Activated gamma-delta T cell treated with anti-CD3 and anti-CD28 coated beads, Interleukin-2, amount 50 U/mL, for 16 hours (primary cell): ENCODE measurements around the gene HYAL4.
"Not testable (repeated sequence)": the region's sequence is repeated elsewhere in the genome, so short reads cannot be mapped to it uniquely, and the experiment has no call there.

Source experiments
- DNase-seq: peaks from one replicate; pipeline ENCODE4 v3.0.0-alpha.2; 2020; ENCODE audit warnings: low read depth

The HYAL4 gene, protein sequence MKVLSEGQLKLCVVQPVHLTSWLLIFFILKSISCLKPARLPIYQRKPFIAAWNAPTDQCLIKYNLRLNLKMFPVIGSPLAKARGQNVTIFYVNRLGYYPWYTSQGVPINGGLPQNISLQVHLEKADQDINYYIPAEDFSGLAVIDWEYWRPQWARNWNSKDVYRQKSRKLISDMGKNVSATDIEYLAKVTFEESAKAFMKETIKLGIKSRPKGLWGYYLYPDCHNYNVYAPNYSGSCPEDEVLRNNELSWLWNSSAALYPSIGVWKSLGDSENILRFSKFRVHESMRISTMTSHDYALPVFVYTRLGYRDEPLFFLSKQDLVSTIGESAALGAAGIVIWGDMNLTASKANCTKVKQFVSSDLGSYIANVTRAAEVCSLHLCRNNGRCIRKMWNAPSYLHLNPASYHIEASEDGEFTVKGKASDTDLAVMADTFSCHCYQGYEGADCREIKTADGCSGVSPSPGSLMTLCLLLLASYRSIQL

GRCh38 chr7:123844712-123845219 is at the start of gene HYAL4:
TSS of gene HYAL4 (plus strand) at chr7:123845169. CDS start at chr7:123868274, 23,105 bp downstream.
- no peak for DNase-seq

DNA sequence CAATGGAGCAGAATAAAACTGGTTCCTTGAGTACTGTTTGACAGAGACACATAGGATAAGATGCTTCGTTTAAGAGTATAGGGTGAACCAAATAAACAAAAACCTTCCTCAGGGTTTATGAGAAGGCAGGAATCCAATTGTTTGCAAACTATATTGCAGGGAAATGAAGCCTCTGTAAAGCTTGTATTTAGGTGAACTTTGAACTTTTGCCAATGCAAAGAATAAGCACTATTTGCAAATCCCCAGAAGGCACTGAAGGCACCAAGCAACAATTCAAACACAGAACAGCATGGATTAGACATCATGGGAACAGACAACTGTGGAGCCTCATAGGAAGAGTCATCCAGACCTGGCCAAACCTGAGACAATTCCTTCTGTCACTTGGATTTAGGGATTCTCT is 49.1 kb upstream of the HYAL4 start:
- DNase-seq: no peak

DNA sequence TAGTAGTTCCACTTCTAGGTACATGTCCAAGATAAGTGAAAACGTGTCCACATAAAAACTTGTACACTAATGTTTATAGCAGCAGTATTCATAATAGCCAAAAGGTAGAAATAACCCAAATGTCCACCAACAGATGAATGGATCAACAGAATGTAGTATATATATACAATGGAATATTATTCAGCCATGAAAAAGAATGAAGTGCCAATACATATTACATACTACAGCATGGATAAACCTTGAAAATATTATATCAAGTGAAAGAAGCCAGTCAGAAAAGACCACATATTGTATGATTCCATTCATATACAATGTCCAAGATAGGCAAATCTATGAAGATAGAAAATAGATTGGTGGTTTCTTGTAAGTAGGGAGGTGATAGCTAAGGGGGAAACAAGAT is 48.4 kb upstream of the HYAL4 start:
- no peak for DNase-seq

DNA sequence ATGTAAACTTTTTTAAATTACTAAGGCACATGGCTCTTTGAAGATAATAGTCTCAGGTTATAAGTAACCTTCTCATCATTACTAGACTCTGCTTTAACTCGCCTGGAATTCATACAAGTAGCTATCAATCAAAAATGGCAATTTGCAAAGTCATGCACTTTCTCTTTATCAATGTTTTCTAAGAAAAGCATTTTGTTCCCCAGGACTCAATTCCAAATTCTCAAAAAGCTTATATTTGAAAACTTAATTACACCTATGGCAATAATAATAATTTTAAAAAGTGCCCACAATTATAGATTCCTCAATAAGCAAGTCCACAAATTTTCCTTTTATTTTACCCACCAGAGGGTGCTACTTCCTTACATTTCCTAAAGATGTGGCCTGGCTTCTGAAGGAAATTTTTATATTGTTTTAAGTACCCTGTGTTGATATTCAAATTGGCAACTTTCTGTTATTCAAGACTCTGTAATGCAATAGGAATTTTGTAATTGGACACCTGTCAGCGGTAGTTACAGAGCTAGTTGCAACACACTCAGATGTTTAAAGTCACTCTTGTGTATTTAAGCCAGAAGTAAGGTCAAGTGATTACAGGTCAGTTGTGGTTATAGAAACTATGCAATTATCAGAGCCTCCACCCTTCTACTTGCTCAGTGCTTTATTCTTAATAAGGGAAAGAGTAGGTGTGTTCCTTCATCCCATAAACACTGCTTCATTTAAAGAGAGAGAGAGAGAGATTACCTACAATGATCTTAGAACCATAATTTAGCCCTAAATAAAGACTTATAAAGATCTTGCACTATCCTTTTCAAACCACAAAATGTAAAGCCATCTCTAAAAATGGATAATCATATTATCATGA is 47.1 kb upstream of the HYAL4 start:
- no peak for DNase-seq

DNA sequence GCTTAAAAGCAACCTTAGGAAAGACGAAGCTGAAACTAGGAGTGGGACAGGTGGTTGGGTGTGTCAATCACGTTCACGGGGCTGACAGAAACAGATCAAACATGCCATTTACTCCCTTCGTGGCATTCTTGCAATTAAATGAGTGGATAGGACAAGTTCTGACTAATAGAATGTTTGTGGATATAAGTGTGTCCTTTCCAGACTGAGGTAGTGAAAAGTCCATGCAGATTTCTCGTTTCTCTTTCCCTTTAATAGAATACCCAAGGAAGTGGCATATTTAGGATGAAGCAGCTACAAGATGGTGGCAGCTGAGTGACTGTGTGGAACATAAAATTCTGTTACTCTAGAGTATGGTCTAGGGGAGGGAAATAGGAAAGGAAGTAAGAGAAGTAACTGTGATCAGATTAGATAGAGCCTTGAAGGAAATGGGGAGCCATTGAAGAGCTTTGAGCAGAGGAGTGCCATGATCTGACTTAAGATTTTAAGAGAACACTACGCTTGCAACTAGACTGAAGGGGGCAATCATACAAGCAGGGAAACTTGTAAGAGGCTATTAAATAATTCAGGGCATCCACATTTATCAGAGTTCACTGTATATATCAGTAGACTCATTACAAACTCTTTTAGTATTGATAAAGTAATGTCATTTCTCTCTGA is 46.3 kb upstream of the HYAL4 start:
- no peak for DNase-seq

DNA sequence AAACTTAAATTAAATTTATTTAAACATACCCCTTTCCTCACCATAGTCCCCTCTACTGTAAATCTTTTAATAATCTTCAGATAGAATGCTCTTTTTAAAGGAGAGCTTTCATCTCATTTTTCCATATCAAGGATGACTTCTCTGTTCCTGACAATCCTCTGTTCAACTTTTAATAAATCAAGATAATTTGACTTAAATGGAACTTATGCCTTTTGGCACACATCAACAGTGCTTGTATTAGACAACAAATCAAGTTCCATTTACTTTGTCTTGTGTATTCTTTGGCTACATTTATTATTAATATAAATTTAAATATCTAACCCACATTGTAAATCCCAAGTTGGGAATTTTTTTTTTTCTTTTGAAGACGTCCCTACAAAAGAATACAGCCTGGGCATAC is 42.7 kb upstream of the HYAL4 start:
- no peak for DNase-seq

GRCh38 chr7:123805287-123805686 is 39.7 kb upstream of the HYAL4 start:
- DNase-seq: no peak

- no peak for DNase-seq
These were observed 35.5 kb upstream of the HYAL4 start for GRCh38 chr7:123809471-123809870.

DNA sequence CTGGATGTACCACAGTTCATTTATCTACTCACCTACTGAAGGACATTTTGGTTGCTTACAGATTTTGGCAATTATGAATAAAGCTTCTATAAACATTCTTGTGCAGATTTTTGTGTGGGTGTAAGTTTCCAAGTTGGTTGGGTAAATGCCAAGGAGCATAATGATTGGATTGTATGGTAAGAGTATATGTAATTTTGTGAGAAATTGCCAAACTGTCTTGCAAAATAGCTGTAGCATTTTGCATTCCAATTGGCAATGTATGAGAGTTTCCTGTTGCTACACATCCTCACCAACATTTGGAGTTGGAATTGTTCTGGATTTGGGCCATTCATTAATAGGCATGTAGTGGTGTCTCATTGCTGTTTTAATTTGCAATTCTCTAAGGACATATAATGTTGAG is 33.9 kb upstream of the HYAL4 start:
- no peak for DNase-seq

DNA sequence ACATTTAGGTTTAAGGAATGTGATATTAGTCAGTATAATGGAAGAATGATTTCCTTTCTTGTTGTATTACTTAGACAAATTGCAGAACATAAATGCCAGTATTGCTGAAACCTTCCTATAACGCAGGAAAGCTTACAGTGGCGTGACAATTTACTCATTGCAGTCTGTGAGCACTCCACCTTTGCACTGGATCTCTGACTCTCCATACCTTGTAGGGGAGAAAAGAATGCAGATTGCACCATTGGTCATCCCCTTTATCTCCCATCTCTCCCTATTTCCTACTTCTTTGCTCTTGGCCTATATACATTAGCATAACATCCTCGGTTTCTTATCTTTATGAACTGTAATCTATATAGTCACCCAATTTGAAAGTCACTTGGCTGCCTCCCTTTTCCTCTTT is 28.1 kb upstream of the HYAL4 start:
- DNase-seq: no peak

- no peak for DNase-seq
These were observed 26.0 kb upstream of the HYAL4 start for GRCh38 chr7:123819001-123819400.

DNA sequence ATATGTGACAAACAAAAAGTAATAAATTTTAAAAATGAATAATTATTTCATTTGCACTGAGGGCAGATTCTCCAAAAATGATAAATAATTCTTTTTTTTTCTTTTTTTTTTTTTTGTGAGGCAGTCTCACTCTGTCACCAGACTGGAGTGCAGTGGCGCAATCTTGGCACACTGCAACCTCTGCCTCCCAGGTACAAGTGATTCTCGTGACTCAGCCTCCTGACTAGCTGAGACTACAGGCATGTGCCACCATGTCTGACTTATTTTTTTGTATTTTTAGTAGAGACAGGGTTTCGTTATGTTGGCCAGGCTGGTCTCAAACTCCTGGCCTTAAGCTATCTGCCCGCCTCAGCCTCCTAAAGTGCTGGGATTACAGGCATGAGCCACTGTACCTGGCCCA is 25.2 kb upstream of the HYAL4 start:
- DNase-seq: not testable (repeated sequence)

DNA sequence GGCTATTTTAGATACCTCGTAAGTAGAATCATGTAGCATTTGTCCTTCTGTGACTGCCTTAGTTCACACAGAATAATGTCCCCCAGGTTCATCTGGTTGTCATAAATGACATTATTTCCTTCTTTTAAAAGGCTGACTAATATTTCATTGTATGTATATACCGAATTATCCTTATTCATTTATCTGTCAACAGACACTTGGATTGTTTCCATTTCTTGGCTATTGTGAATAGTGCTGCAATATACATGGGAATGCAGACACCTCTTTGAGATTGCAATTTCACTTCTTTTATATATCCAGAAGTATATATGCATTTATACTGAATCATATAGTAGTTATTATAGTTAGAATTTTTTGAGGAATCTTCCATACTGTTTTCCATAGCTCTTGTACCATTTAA is 24.1 kb upstream of the HYAL4 start:
- no peak for DNase-seq

- no peak for DNase-seq
These were observed 23.6 kb upstream of the HYAL4 start for GRCh38 chr7:123821320-123821719.

- DNase-seq: no peak
These were observed 20.8 kb upstream of the HYAL4 start for GRCh38 chr7:123823898-123824753.

- no peak for DNase-seq
These were observed 20.3 kb upstream of the HYAL4 start for GRCh38 chr7:123824754-123825067.

- no peak for DNase-seq
These were observed 16.2 kb upstream of the HYAL4 start for GRCh38 chr7:123828805-123829204.

DNA sequence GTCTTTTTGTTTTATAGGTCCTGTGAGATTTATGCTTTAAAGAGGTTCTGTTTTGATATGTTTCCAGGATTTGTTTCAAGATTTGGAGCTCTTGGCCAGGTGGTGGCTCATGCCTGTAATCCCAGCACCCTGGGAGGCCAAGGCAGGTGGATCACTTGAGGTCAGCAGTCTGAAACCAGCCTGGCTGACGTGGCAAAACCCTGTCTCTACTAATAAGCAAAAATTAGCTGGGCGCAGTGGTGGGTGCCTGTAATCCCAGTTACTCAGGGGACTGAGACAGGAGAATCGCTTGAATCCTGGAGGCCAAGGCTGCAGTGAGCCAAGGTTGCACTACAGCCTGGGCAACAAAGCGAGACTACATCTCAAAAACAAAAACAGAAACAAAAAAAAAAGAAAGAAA is 8.3 kb upstream of the HYAL4 start:
- no peak for DNase-seq

GRCh38 chr7:123839106-123839505 is 5.9 kb upstream of the HYAL4 start:
- DNase-seq: not testable (repeated sequence)

DNA sequence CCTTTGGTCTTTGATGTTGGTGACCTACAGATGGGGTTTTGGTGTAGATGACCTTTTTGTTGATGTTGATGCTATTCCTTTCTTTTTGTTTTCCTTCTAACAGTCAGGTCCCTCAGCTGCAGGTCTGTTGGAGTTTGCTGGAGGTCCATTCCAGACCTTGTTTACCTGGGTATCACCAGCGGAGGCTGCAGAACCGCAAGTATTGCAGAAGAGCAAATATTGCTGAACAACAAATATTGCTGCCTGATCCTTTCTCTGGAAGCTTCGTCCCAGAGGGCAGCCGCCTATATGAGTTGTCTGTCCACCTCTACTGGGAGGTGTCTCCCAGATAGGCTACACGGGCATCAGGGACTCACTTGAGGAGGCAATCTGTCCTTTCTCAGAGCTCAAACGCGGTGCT is 827 bp upstream of the HYAL4 start:
- not testable (repeated sequence) for DNase-seq

GRCh38 chr7:123845823-123846216 is 851 bp downstream of the HYAL4 start:
- DNase-seq: no peak
